Glutamatergic neuron (in vitro differentiated cells): ENCODE results near the gene KIF21A. TPM values are rescaled to one million over a fixed set of nuclear protein-coding genes. Genes with fewer than 3 reads are reported as not detected.

Source experiments
- DNase-seq: peaks from one replicate; pipeline ENCODE4 v3.0.0; 2022
- H3K27ac Mint-ChIP-seq: one replicate; pipeline ENCODE4 v1.8.0; 2020; ENCODE audit warnings: mild to moderate bottlenecking, mixed read lengths, inconsistent platforms; ENCODE audit not compliant: unreplicated experiment
- H3K27me3 Mint-ChIP-seq: one replicate; pipeline ENCODE4 v1.8.0; 2020; ENCODE audit warnings: mild to moderate bottlenecking, moderate library complexity, mixed read lengths, inconsistent platforms; ENCODE audit not compliant: unreplicated experiment
- H3K36me3 Mint-ChIP-seq: one replicate; pipeline ENCODE4 v1.8.0; 2020; ENCODE audit warnings: mild to moderate bottlenecking, mixed read lengths, inconsistent platforms; ENCODE audit not compliant: unreplicated experiment
- H3K4me1 Mint-ChIP-seq: one replicate; pipeline ENCODE4 v1.8.0; 2020; ENCODE audit warnings: mild to moderate bottlenecking, low read depth, mixed read lengths, inconsistent platforms; ENCODE audit not compliant: unreplicated experiment
- H3K4me3 Mint-ChIP-seq: one replicate; pipeline ENCODE4 v1.8.0; 2020; ENCODE audit warnings: mild to moderate bottlenecking, mixed read lengths, inconsistent platforms; ENCODE audit not compliant: unreplicated experiment
- H3K9me3 Mint-ChIP-seq: one replicate; pipeline ENCODE4 v1.8.0; 2020; ENCODE audit warnings: mild to moderate bottlenecking, moderate library complexity, mixed read lengths, inconsistent platforms; ENCODE audit not compliant: unreplicated experiment
- total RNA-seq: library from RNA; stranded (reverse); fragmentation: NEBNext Ultra II Directional; extraction: Animal tissue kit (Norgen Biotek cat#: 25700); gene quantifications from one replicate; pipeline ENCODE4 v1.2.1, GENCODE V29; 2021; ENCODE audit not compliant: unreplicated experiment
- TF ChIP-seq, protein P1 (sequence below): fragments of 200-600 bp; sonication (generic); IDR thresholded peaks from one replicate; pipeline ENCODE4 v1.5.0; 2021; ENCODE audit not compliant: partially characterized antibody, unreplicated experiment

Gene KIF21A
- total RNA-seq, 1 donor from 2014 or later: 93.1 TPM

DNA sequence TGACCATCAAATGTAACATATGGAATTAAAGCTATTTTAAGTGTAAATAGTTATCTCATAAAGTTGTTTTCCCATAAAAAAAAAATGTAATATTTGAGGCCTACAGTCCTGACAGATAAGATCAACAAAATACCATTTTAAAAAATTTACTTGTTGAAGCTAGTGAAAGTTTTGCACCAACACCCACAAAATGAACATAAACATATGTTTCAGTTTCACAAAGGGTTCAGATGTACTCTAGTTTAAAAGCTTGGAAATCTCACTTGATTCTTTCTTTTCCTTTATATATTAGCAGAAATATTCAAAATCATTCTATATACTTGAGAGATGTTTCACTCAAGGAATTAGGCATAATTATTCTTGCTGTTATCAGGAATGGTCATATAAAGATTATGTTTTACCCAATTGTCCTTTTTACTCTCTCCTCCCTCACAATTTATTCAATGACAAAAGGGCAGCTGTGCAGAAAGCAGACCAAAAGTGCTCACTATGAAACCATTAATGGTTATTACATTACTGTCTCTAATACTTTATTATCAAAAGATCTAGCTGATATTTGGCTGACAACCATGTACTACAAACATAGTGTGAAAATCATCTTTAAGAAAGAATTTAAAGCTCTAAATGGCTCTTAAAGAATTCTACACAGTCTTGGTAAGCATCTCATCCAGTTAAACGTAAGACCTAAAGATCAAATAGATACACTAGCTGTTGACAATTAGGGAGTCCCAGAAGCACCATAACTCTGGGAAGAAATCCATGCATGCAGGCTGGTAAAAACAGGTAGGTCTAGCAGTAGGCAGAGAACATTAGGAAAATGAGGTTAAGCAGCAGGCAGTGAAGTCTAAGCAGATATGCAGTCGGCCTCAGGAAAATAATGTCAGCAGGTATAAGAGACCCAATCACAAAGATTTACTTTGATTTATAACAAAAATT lies 28.8 kb downstream of the KIF21A start:
- Mint-ChIP-seq H3K27me3 (no peaks in the 10 kb centered on the region), H3K9me3 (no peaks in the 10 kb centered on the region), H3K4me3 (no peak overlapping the region), H3K4me1 (peaks cover 8% of the 10 kb centered on the region), H3K27ac (no peak overlapping the region), H3K36me3 (no peaks in the 10 kb centered on the region)
- TF ChIP-seq, protein P1, sequence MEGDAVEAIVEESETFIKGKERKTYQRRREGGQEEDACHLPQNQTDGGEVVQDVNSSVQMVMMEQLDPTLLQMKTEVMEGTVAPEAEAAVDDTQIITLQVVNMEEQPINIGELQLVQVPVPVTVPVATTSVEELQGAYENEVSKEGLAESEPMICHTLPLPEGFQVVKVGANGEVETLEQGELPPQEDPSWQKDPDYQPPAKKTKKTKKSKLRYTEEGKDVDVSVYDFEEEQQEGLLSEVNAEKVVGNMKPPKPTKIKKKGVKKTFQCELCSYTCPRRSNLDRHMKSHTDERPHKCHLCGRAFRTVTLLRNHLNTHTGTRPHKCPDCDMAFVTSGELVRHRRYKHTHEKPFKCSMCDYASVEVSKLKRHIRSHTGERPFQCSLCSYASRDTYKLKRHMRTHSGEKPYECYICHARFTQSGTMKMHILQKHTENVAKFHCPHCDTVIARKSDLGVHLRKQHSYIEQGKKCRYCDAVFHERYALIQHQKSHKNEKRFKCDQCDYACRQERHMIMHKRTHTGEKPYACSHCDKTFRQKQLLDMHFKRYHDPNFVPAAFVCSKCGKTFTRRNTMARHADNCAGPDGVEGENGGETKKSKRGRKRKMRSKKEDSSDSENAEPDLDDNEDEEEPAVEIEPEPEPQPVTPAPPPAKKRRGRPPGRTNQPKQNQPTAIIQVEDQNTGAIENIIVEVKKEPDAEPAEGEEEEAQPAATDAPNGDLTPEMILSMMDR: no peak
- DNase-seq: no peak

DNA sequence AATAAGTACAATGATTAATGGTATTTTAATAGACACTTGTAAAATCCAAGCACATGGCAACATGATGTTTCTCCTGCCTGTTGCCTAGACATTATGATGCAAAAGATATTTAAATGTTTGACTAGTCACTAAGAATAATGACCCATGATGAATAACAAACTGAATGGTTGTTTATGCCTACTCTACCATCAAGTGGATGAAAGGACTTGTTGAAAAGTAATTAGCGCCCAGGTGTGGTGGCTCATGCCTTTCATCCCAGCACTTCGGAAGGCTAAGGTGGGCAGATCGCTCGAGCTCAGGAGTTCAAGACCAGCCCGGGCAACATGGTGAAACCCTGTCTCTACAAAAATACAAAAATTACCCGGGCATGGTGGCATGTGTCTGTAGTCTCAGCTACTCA lies 30.7 kb downstream of the KIF21A start:
- TF ChIP-seq, protein P1: no peak
- DNase-seq: no peak
- no peaks in the 10 kb centered on the region for H3K27me3 Mint-ChIP-seq
- no peak overlapping the region for H3K4me3 Mint-ChIP-seq
- H3K36me3 Mint-ChIP-seq: no peaks in the 10 kb centered on the region
- H3K4me1 Mint-ChIP-seq: peaks cover 10% of the 10 kb centered on the region
- H3K9me3 Mint-ChIP-seq: no peaks in the 10 kb centered on the region
- no peak overlapping the region for H3K27ac Mint-ChIP-seq

DNA sequence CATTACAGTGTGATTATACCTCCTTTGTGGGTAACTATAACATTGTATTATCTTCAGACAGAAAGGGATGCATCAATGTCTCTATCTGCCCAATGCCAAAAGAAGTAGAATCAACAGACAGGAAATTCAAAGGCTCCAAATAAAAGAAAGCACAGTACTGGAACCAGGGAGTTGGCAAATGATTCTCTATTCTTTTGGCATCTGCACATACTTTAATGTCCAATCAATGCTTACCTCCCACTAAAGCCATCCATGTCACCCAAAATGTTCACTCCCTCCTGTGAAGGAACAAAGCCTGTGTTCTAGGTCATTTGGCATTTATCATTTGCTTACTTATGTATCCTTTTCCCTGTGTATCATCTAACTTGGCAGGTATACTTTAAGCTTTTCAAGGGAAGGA lies 36.7 kb downstream of the KIF21A start:
- Mint-ChIP-seq H3K36me3 (no peaks in the 10 kb centered on the region), H3K27ac (no peak overlapping the region), H3K4me3 (no peak overlapping the region), H3K27me3 (no peaks in the 10 kb centered on the region), H3K9me3 (no peaks in the 10 kb centered on the region), H3K4me1 (peaks cover 2% of the 10 kb centered on the region)
- no peak for DNase-seq
- TF ChIP-seq, protein P1: no peak

DNA sequence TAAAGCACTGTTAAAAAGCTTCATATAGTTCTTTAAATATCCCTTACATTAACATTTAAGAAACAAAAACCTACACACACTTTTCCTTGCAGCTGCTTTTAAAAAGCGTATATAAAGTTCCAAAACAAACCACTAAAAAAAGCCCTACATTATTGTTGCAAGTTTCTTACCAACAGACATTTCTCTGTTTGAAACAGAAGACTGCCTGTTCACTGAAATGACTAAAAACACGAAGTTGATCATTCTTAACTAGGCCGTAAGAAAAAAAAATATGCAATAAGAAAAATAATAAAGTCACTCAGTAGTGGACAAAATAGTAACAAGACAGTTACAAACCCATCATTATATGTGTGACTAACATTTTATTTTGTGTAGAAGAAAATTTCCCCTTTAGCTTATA lies 37.3 kb downstream of the KIF21A start:
- no peak overlapping the region for H3K27ac Mint-ChIP-seq
- H3K4me1 Mint-ChIP-seq: peaks cover 2% of the 10 kb centered on the region
- no peaks in the 10 kb centered on the region for H3K36me3 Mint-ChIP-seq
- no peaks in the 10 kb centered on the region for H3K27me3 Mint-ChIP-seq
- H3K9me3 Mint-ChIP-seq: no peaks in the 10 kb centered on the region
- TF ChIP-seq, protein P1: no peak
- no peak overlapping the region for H3K4me3 Mint-ChIP-seq
- DNase-seq: no peak

DNA sequence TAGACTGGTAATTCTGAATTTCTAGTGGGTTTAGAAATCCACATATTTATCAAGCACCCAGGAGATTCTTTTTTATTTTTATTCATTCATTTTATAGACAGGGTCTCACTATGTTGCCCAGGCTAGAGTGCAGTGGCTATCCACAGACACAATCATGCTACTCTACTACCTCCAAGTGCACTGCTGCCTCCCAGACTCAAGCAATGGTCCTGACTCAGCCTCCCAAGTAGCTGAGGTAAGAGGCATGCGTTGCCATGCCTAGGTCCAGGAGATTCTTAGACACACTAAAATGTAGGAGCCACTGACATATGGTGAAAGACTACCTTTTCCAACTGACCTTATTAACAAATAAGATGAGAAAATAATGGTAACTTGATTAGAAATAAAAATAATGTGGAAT lies 38.9 kb downstream of the KIF21A start:
- peaks cover 2% of the 10 kb centered on the region for H3K4me1 Mint-ChIP-seq

More for the DNA sequence above, 38.9 kb downstream of the KIF21A start:
- DNase-seq: no peak
- no peaks in the 10 kb centered on the region for H3K27me3 Mint-ChIP-seq
- H3K36me3 Mint-ChIP-seq: no peaks in the 10 kb centered on the region
- TF ChIP-seq, protein P1: no peak
- no peaks in the 10 kb centered on the region for H3K9me3 Mint-ChIP-seq
- H3K27ac Mint-ChIP-seq: no peak overlapping the region
- H3K4me3 Mint-ChIP-seq: no peak overlapping the region
